Activated CD4-positive, alpha-beta T cell treated with anti-CD3 and anti-CD28 coated beads for 36 hours (primary cell): Measurements from ENCODE around the gene SEMA5A. TPM values are rescaled to one million over a fixed set of nuclear protein-coding genes. Genes with fewer than 3 reads are reported as not detected.
A peak's percentile ranks its signal among the peaks of the same experiment; 100 is the strongest.

ENCODE experiments used
- ATAC-seq: fragments of 200-7000 bp; cut with Tn5 transposase; one replicate; pipeline ENCODE4 v1.10.0; 2021; ENCODE audit warnings: mild to moderate bottlenecking, moderate library complexity
- CTCF ChIA-PET: fragments of 350-600 bp; sonication (Branson Sonifier 250); formaldehyde crosslinking; loops from one replicate; lab custom pipeline; 2021; ENCODE audit warnings: antibody characterized with exemption; lab: Charles Lee
- POLR2A ChIA-PET: fragments of 350-600 bp; sonication (Branson Sonifier 250); formaldehyde crosslinking; loops from one replicate; lab custom pipeline; 2021; ENCODE audit warnings: antibody characterized with exemption, inconsistent platforms; lab: Charles Lee
- DNase-seq: peaks from one replicate; pipeline ENCODE4 v3.0.0-alpha.2; 2020
- H3K27ac Mint-ChIP-seq: one replicate; pipeline ENCODE4 v1.8.0; 2021; ENCODE audit warnings: mixed read lengths
- H3K27me3 Mint-ChIP-seq: one replicate; pipeline ENCODE4 v1.8.0; 2021; ENCODE audit warnings: mixed read lengths
- H3K36me3 Mint-ChIP-seq: one replicate; pipeline ENCODE4 v1.8.0; 2021; ENCODE audit warnings: low read depth, mixed read lengths
- H3K4me1 Mint-ChIP-seq: one replicate; pipeline ENCODE4 v1.8.0; 2021; ENCODE audit warnings: mixed read lengths
- H3K4me3 Mint-ChIP-seq: one replicate; pipeline ENCODE4 v1.8.0; 2021; ENCODE audit warnings: mild to moderate bottlenecking, moderate library complexity, mixed read lengths
- H3K9me3 Mint-ChIP-seq: one replicate; pipeline ENCODE4 v1.8.0; 2021; ENCODE audit warnings: low read depth, mixed read lengths
- intact Hi-C, 2 experiments: fragments of 100-400 bp; cut with DNase I in 1 of 2; cut with micrococcal nuclease in 1 of 2; formaldehyde crosslinking; loops; one replicate each; pipeline versions ENCODE4 v1.14.2 to v1.15.1; 2022 to 2024; cut with DNase I, micrococcal nuclease
- total RNA-seq, 2 experiments: library from RNA; stranded (reverse); gene quantifications; one replicate each; pipeline ENCODE4 v1.2.3, GENCODE V29; 2021

Gene SEMA5A
- total RNA-seq, 2 experiments from 2014 or later, result 0.04 TPM; not detected in 1

DNA sequence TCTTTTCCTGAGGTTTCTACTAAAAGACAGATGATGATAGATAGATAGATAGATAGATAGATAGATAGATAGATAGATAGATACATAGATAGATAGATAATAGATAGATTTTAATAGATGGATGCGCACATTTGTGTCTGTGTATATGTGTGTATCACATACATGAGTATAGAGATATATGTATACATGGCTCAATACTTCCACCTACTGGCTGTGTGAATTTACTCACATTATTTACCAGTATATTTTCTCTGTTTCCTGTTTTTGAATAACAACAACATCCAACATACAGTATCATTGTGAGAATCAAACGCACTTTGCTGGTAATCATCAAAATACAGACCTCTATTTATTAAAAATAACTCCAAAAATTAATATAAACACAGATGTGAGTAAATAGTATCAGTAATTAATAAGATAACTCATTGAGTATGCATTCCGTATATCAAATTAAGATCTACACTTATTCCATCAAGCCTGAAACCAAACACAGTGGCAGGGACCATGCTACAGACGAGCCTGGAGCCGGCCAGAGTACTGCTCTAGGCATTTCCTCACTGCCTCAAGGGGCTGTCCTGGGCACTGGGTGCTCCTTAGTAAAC, 338.0 kb downstream of the SEMA5A start:
- H3K4me1 Mint-ChIP-seq, result no peaks in the 10 kb centered on the region
- no peaks in the 10 kb centered on the region for H3K36me3 Mint-ChIP-seq
- no peak overlapping the region for H3K4me3 Mint-ChIP-seq
- POLR2A ChIA-PET, result no interaction called here
- H3K27me3 Mint-ChIP-seq, result no peaks in the 10 kb centered on the region
- ATAC-seq, result no peak
- CTCF ChIA-PET, result interaction anchor here (0.7 to 1.2 kb wide), 3 partner anchors 306 to 1279 kb away, joined by 3 to 6 read pairs (median 3); no protein-coding TSS in a partner anchor
- no peaks in the 10 kb centered on the region for H3K9me3 Mint-ChIP-seq
- intact Hi-C loops, result loop anchor here (2.0 to 10.0 kb wide), 3 partner anchors 343 to 1281 kb away; no protein-coding TSS in a partner anchor
- H3K27ac Mint-ChIP-seq, result no peak overlapping the region
- no peak for DNase-seq

DNA sequence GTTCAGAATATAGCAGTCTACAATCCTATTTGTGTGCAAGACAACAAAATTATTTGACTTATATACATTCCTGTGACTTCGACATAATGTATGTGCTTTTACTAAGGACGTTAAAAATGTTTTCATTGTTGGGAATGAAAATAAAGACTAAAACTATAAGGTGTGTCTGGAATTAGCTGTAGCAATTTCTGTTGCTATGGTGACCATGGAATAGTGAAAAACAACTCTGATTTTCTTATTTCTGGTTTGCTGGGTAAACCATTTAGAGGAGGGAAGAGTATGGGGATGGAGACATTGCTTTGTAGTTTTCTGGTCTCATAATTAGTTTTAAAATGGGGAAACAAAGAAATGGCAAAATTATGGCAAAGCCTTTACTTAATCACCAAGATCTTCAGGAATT, 343.2 kb downstream of the SEMA5A start:
- H3K9me3 Mint-ChIP-seq, result no peaks in the 10 kb centered on the region
- no peaks in the 10 kb centered on the region for H3K36me3 Mint-ChIP-seq
- no peaks in the 10 kb centered on the region for H3K27me3 Mint-ChIP-seq
- DNase-seq (no peak), ATAC-seq (no peak)
- H3K4me1 Mint-ChIP-seq, result no peaks in the 10 kb centered on the region
- ChIA-PET POLR2A (no interaction called here), CTCF (interaction anchor here (0.6 kb wide), 1 partner anchor 1770 kb away, joined by 3 read pairs; no protein-coding TSS in a partner anchor)
- intact Hi-C loops, result loop anchor here in 1 of 2 experiments (10.0 kb wide), 1 partner anchor 338 kb away; no protein-coding TSS in a partner anchor
- H3K4me3 Mint-ChIP-seq, result no peak overlapping the region
- H3K27ac Mint-ChIP-seq, result no peak overlapping the region

DNA sequence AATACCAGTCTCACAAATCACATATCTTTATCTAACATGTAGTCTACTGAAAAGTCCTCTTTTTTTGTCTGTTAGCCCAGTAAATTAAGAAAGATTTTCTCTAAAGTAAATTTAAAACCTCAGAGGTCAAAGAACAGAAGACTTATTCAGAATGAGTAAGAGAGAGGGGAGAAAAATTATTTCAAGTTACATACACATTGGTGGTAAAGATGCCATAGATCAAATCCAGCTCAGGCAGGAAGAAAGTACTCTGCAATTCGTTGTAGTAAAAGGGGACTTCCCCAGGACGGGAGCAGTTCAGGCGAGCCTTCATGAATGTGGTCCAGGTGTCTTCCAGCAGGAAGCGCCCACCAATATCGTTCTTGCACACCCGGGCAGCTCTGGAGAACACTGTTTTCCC, 344.1 kb downstream of the SEMA5A start:
- H3K27ac Mint-ChIP-seq, result no peak overlapping the region
- H3K36me3 Mint-ChIP-seq, result no peaks in the 10 kb centered on the region
- H3K27me3 Mint-ChIP-seq, result no peaks in the 10 kb centered on the region
- POLR2A ChIA-PET, result no interaction called here
- H3K4me3 Mint-ChIP-seq, result no peak overlapping the region
- no peak for DNase-seq
- H3K4me1 Mint-ChIP-seq, result no peaks in the 10 kb centered on the region
- no peaks in the 10 kb centered on the region for H3K9me3 Mint-ChIP-seq
- CTCF ChIA-PET, result no interaction called here
- no peak for ATAC-seq
- intact Hi-C loops, result loop anchor here in 1 of 2 experiments (10.0 kb wide), 1 partner anchor 337 kb away; no protein-coding TSS in a partner anchor

DNA sequence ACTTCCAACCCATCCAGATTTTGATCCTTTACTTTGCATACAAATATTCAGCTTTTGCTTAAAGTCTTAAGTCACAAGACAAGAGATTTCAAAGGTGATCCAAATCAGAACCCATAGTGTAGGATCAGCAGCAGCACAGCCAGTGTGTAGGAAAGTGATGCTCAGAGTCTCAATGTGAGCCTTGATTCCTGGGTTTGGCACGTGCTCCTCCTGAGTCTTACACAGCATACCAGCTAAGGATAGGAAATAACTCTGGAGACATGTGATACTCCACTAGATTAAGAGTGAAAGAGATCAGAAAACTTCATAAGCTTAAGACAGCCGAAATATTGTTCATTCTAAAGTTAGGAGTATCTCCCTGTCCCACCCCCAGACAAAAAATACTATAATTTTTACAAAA, 344.9 kb downstream of the SEMA5A start:
- Mint-ChIP-seq H3K27ac (no peak overlapping the region), H3K9me3 (peaks cover 1% of the 10 kb centered on the region), H3K4me1 (no peaks in the 10 kb centered on the region), H3K4me3 (no peak overlapping the region), H3K36me3 (no peaks in the 10 kb centered on the region), H3K27me3 (no peaks in the 10 kb centered on the region)
- intact Hi-C loops, result loop anchor here in 1 of 2 experiments (10.0 kb wide), 1 partner anchor 336 kb away; no protein-coding TSS in a partner anchor
- ATAC-seq (no peak), DNase-seq (no peak)
- POLR2A ChIA-PET, result no interaction called here
- CTCF ChIA-PET, result no interaction called here

DNA sequence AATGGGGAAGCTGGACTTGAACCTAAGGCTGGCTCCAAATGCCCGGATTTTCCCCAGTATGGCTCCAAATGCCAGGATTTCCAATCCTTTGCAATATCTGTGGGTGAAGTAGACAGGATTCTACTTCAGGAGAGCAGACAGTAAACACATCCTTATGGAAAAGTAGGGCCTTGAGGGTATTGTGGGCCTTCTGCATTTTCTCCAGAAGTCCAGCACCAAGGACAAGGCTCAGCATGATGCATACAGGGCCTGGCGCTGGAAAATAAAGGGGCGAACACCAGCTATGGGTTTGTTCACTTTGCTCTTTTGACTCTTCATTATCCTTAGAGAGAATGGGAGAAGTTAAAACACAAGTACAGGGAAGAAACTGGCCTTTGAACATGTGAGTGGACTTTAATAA, 347.5 kb downstream of the SEMA5A start:
- H3K27me3 Mint-ChIP-seq, result no peaks in the 10 kb centered on the region
- H3K4me1 Mint-ChIP-seq, result no peaks in the 10 kb centered on the region
- DNase-seq, result no peak
- intact Hi-C loops, result no loop called here
- H3K9me3 Mint-ChIP-seq, result peaks cover 1% of the 10 kb centered on the region
- no peaks in the 10 kb centered on the region for H3K36me3 Mint-ChIP-seq
- ChIA-PET POLR2A (no interaction called here), CTCF (no interaction called here)
- no peak overlapping the region for H3K4me3 Mint-ChIP-seq
- ATAC-seq, result no peak
- no peak overlapping the region for H3K27ac Mint-ChIP-seq

DNA sequence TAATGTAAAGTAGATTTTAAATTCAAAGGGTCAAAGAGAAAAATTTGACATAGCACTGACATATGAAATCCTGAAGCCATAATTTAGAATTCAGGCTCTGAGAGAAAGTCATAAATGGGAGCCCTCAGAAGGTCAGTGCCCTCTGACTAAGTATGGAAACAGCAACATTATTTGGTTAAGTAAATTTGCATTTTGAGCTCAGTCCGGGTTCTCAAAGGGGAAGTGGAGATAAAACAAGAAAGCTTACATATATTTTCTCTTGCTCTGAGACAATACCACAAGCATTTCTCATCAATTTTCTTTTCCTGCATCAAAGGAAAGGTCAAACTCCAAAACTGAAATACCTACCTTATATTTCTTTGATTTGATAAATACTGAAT, 348.0 kb downstream of the SEMA5A start:
- Mint-ChIP-seq H3K4me1 (no peaks in the 10 kb centered on the region), H3K36me3 (no peaks in the 10 kb centered on the region), H3K27me3 (no peaks in the 10 kb centered on the region), H3K27ac (no peak overlapping the region), H3K4me3 (no peak overlapping the region), H3K9me3 (peaks cover 1% of the 10 kb centered on the region)
- intact Hi-C loops, result no loop called here
- ATAC-seq (no peak), DNase-seq (no peak)
- ChIA-PET POLR2A (no interaction called here), CTCF (no interaction called here)

DNA sequence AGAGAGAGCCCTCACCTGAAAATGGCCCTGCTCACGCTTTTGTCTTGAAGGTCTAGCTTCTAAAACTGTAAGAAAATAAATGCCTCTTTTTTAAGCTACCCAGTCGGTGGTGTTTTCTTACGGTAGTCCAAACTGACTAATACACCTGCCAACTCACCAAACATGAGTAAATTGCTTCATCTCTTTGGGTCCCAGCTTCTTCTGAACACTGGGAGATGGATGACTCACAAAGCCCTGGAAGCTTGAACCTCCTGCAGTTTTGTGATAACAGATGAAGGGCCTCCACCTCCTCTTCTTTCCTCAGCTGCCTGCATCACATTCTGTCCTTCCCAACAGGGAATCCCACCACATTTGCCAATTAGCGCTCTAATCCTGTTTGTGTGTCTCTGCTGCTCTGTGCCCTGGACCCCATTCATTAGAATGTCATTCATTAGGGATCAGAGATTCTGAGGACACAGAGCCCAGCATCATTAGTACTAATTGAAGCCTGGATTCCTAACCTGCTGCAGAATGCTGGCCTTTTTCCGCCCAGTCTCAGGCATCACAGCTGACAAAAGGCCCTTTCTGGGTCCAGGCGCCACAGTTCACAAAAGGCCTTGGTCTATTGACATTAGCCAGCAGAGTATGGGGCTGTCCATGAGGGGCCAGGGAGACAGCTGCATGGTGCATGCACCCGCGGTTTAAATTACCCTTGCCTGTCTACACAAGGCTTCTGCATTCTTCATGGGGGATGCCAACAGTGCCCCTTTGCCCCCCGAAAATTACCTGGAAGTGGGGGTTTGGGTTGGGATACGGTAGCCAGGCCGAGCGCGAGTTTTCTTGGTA, 349.3 kb downstream of the SEMA5A start:
- POLR2A ChIA-PET, result no interaction called here
- ATAC-seq, result no peak

DNA sequence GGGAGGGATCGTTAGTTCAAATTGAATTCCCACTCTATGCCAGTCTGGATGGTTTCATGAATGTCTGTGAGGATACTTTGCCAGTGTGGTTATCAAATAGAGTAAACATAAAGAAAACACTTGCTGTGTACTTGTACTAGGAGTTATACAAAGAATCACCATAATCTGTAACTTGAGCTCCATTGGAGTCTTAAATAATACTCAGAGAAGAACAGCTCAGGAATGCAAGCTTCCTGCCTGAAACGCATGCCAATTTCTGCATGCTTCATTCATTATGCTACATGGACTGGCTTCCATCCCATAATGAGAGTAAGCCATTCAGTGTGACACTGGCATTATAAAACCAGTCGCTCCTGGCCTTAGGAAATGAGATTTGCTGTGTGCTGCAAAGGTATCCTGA, 351.4 kb downstream of the SEMA5A start:
- Mint-ChIP-seq H3K4me1 (no peaks in the 10 kb centered on the region), H3K27me3 (no peaks in the 10 kb centered on the region), H3K9me3 (peaks cover 1% of the 10 kb centered on the region), H3K27ac (no peak overlapping the region), H3K36me3 (no peaks in the 10 kb centered on the region), H3K4me3 (no peak overlapping the region)
- ChIA-PET POLR2A (no interaction called here), CTCF (no interaction called here)
- DNase-seq, result no peak
- ATAC-seq, result no peak
- intact Hi-C loops, result no loop called here

More for the DNA sequence above, 349.3 kb downstream of the SEMA5A start:
- H3K27ac Mint-ChIP-seq, result no peak overlapping the region
- H3K9me3 Mint-ChIP-seq, result peaks cover 1% of the 10 kb centered on the region
- H3K27me3 Mint-ChIP-seq, result no peaks in the 10 kb centered on the region
- no peak overlapping the region for H3K4me3 Mint-ChIP-seq
- CTCF ChIA-PET, result no interaction called here
- no peaks in the 10 kb centered on the region for H3K4me1 Mint-ChIP-seq
- no peaks in the 10 kb centered on the region for H3K36me3 Mint-ChIP-seq
- intact Hi-C loops, result no loop called here
- DNase-seq, result no peak

DNA sequence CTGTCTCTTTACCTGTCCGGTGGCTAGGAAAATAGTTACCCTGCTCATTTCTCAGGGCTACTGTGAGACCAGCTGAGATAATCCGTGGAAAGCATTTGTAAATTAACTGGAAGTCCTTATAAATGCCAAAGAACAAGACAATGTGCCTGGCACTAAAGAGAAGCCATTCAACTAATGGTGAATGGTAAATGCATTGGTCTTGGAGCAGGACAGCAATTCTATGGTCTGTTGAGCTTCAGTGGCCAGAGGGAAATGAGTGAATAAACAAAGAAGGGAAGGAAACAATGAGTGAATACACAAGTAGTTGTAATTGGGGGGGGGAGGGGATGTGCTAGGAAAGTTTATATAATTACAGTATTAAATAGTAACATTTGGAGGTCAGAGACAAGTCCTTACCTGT, 353.6 kb downstream of the SEMA5A start:
- Mint-ChIP-seq H3K4me1 (peaks cover 3% of the 10 kb centered on the region), H3K4me3 (no peak overlapping the region), H3K27me3 (no peaks in the 10 kb centered on the region), H3K27ac (no peak overlapping the region), H3K36me3 (no peaks in the 10 kb centered on the region), H3K9me3 (peaks cover 6% of the 10 kb centered on the region)
- POLR2A ChIA-PET, result no interaction called here
- no peak for ATAC-seq
- intact Hi-C loops, result no loop called here
- no peak for DNase-seq
- CTCF ChIA-PET, result interaction anchor here (1.3 kb wide), 1 partner anchor 25 kb away, joined by 3 read pairs; no protein-coding TSS in a partner anchor

DNA sequence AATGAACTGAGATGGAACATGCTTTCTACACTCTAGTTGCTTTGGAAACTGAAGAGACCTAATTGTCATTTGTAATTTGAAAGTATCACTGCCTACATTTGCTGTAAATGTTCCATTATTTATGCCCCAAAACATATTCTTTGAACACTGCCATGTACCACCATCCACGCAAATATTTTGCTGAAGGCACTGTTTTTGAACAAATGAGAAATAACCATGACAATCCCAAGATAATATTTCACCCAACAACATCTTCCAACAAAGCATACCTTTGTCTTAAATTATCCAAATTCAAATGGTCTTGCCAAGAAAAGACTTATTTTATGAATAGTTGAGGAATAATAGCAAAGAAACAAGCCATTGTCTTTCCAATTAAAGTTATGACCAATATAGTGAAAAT, 356.2 kb downstream of the SEMA5A start:
- Mint-ChIP-seq H3K36me3 (no peaks in the 10 kb centered on the region), H3K27ac (no peak overlapping the region), H3K4me1 (peaks cover 3% of the 10 kb centered on the region), H3K27me3 (no peaks in the 10 kb centered on the region), H3K4me3 (no peak overlapping the region), H3K9me3 (peaks cover 6% of the 10 kb centered on the region)
- ATAC-seq, result no peak
- DNase-seq, result no peak
- CTCF ChIA-PET, result no interaction called here
- intact Hi-C loops, result no loop called here
- POLR2A ChIA-PET, result no interaction called here

DNA sequence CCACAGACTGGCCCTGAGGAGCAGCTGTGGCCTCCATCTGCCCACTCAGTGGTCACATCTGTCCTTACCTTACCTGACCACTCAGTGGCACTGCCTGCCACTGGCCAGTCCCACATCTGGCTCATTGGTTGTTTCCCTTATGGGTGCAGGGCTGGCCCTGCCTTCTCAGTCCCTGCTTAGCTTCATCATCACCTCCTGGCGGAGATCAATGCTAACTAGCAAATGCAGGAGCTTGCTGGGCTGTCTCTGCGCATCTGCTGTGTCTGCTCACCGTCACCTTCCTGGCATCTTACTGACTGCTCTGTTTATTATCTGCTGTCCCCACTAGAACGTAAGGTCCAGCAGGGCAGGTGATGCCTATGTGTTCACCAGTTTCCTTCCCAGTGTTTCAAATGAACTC, 356.9 kb downstream of the SEMA5A start:
- DNase-seq (no peak), ATAC-seq (no peak)
- peaks cover 6% of the 10 kb centered on the region for H3K9me3 Mint-ChIP-seq
- H3K4me3 Mint-ChIP-seq, result no peak overlapping the region
- no peaks in the 10 kb centered on the region for H3K36me3 Mint-ChIP-seq
- no peaks in the 10 kb centered on the region for H3K27me3 Mint-ChIP-seq
- ChIA-PET CTCF (no interaction called here), POLR2A (no interaction called here)
- intact Hi-C loops, result no loop called here
- peaks cover 3% of the 10 kb centered on the region for H3K4me1 Mint-ChIP-seq
- H3K27ac Mint-ChIP-seq, result peak overlapping the region; percentile 8

DNA sequence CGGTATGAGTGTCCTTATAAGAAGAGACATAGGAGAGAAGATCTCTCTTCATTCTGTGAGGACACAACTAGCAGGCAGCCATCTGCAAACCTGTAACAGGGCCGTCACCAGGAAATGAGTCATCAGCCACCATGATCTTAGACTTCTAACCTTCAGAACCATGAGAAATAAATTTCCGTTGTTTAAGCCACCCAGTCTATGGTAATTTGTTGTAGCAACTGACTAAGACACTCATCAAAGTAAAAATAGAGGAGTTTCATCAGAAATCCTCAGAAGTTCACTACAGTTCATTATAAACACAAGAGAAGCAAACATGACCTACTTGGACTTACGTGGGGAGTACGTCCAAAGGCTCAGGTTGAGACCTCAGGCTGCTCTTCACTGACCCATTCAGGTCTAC, 357.7 kb downstream of the SEMA5A start:
- POLR2A ChIA-PET, result no interaction called here
- DNase-seq, result peak; percentile 31
- peak overlapping the region; percentile 33 for H3K27ac Mint-ChIP-seq
- H3K4me1 Mint-ChIP-seq, result peaks cover 3% of the 10 kb centered on the region
- no peaks in the 10 kb centered on the region for H3K36me3 Mint-ChIP-seq
- peaks cover 6% of the 10 kb centered on the region for H3K9me3 Mint-ChIP-seq
- peak; percentile 74 for ATAC-seq
- no peak overlapping the region for H3K4me3 Mint-ChIP-seq
- CTCF ChIA-PET, result no interaction called here
- no peaks in the 10 kb centered on the region for H3K27me3 Mint-ChIP-seq
- intact Hi-C loops, result no loop called here
